Body of pancreas (tissue), 4 donors: ENCODE measurements around the gene PPP1R2C.

Experiments
- CTCF ChIP-seq, 7 experiments: fragments of 450-650 bp in 4 of 7; fragments of 200-600 bp in 3 of 7; sonication (generic) in 3 of 7; IDR thresholded peaks; one replicate each; pipeline ENCODE4 v1.5.1; 2016 to 2019; ENCODE audit warnings: antibody characterized with exemption in 7 of 7
- POLR2A ChIP-seq, 3 donors: fragments of 450-650 bp; IDR thresholded peaks; one replicate each; pipeline ENCODE4 v1.6.1; 2016; ENCODE audit warnings: antibody characterized with exemption in 3 of 3, mild to moderate bottlenecking in 2 of 3

- TF ChIP-seq CTCF (IDR thresholded peaks at IDR 0.05) = no peak
- TF ChIP-seq POLR2A (IDR thresholded peaks at IDR 0.05) = no peak
Measured at GRCh38 chrX:42752730-42753129, 25.2 kb downstream of the PPP1R2C start.
